Measurements from ENCODE around the gene CCDC180.

CCDC180 gene

GRCh38 chr9:97300586-97300985, 6.9 kb upstream of the CCDC180 start:
- DNase-seq (ENCODE audit: low spot score), result no peak
- TF ChIP-seq CTCF (IDR thresholded peaks at IDR 0.05; ENCODE audit: extremely low read depth, missing control alignments), result no peak

- DNase-seq (ENCODE audit: low spot score), result no peak
- TF ChIP-seq CTCF (IDR thresholded peaks at IDR 0.05; ENCODE audit: extremely low read depth, missing control alignments), result no peak
These were observed 5.5 kb upstream of the CCDC180 start for GRCh38 chr9:97301974-97302373.

GRCh38 chr9:97304586-97304985, 2.9 kb upstream of the CCDC180 start:
- no peak for TF ChIP-seq CTCF (IDR thresholded peaks at IDR 0.05; ENCODE audit: extremely low read depth, missing control alignments)
- no peak for DNase-seq (ENCODE audit: low spot score)

- TF ChIP-seq CTCF (IDR thresholded peaks at IDR 0.05; ENCODE audit: extremely low read depth, missing control alignments), result no peak
These were observed 1.8 kb upstream of the CCDC180 start for GRCh38 chr9:97305501-97306298.

GRCh38 chr9:97307091-97307490, 368 bp upstream of the CCDC180 start:
- DNase-seq (ENCODE audit: low spot score), result peak; percentile 32

More at GRCh38 chr9:97305501-97306298, 1.8 kb upstream of the CCDC180 start:
- DNase-seq (ENCODE audit: low spot score), result no peak

DNA sequence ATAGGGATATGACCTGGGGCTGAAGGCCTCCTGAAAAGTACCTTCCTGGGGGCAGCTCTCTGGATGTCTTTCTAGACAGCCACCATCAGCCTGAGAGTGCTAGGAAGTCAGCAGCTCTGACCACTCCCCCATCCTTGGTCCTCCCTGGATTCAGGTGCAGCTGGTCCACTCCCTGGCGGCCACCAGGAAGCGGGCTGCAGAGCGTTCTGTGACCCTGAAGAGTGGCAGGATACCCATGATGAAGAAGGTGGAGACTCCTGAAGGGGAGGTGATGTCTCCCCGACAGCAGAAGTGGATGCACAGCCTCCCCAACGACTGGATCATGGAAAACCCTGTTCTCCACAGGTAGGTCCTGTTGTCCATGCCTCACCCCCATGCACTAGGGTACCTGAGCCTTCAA, 1.8 kb downstream of the CCDC180 start:
- no peak for TF ChIP-seq CTCF (IDR thresholded peaks at IDR 0.05; ENCODE audit: extremely low read depth, missing control alignments)
- no peak for DNase-seq (ENCODE audit: low spot score)

More at GRCh38 chr9:97307091-97307490, 368 bp upstream of the CCDC180 start:
- TF ChIP-seq CTCF (IDR thresholded peaks at IDR 0.05; ENCODE audit: extremely low read depth, missing control alignments), result no peak

GRCh38 chr9:97310023-97310422, 2.6 kb downstream of the CCDC180 start:
- no peak for TF ChIP-seq CTCF (IDR thresholded peaks at IDR 0.05; ENCODE audit: extremely low read depth, missing control alignments)

More at GRCh38 chr9:97310023-97310422, 2.6 kb downstream of the CCDC180 start:
- DNase-seq (ENCODE audit: low spot score), result no peak
